ENCODE data around the gene INTS11. TPM values are rescaled to one million over a fixed set of nuclear protein-coding genes. Genes with fewer than 3 reads are reported as not detected.

INTS11 gene
- total RNA-seq, 1 experiment from 2014 or later = 139 TPM

GRCh38 chr1:1270813-1271212 lies 53.6 kb downstream of the INTS11 start:
- Histone ChIP-seq H4K8ac (replicated peaks; ENCODE audit: insufficient read length, low read depth, low read length) (no peak overlapping the region), H3K18ac (ENCODE audit: insufficient read length, low read depth, low read length) (no peak overlapping the region), H4K5ac (ENCODE audit: insufficient read length, low read depth, low read length) (no peak overlapping the region), H4K20me1 (ENCODE audit: control insufficient read depth, insufficient read depth, insufficient read length) (peaks cover 2% of the 10 kb centered on the region), H2AFZ (ENCODE audit: low read length) (no peak overlapping the region), H2AK5ac (ENCODE audit: insufficient read length, low read length) (no peak overlapping the region), H2BK15ac (ENCODE audit: low read depth, low read length) (no peak overlapping the region), H3T11ph (ENCODE audit: low read length) (no peak overlapping the region), H3K23me2 (ENCODE audit: insufficient read length, low read depth, low read length, poor library complexity, severe bottlenecking) (peaks cover 14% of the 10 kb centered on the region), H3K79me1 (ENCODE audit: insufficient read depth, low read depth, low read length, poor library complexity, severe bottlenecking) (peaks cover 21% of the 10 kb centered on the region), H3K56ac (ENCODE audit: insufficient read length, low read depth, low read length) (no peak overlapping the region), H2BK20ac (ENCODE audit: low read depth, low read length, poor library complexity, severe bottlenecking) (no peak overlapping the region), H2BK5ac (ENCODE audit: insufficient read length, low read length) (no peak overlapping the region), H2BK12ac (ENCODE audit: insufficient read length, low read depth, low read length) (no peak overlapping the region), H3K9me3 (ENCODE audit: control insufficient read depth, low read depth, low read length) (no peaks in the 10 kb centered on the region), H3K14ac (ENCODE audit: insufficient read depth, low read length) (no peak overlapping the region), H3K4me2 (ENCODE audit: insufficient read depth, insufficient read length, low read length) (no peak overlapping the region), H3K79me2 (ENCODE audit: insufficient read depth, low read length) (peaks cover 25% of the 10 kb centered on the region; the same call in 1 of the 2 replicates), H3K9ac (ENCODE audit: extremely low read depth, insufficient read length, low read length) (no peak overlapping the region), H3K27ac (ENCODE audit: insufficient read length, low read depth, low read length) (no peak overlapping the region), H3K4me1 (ENCODE audit: insufficient read depth, low read length) (peaks cover 5% of the 10 kb centered on the region; the same call in 1 of the 2 replicates), H4K91ac (ENCODE audit: insufficient read length, low read depth, low read length) (no peak overlapping the region), H3K27me3 (ENCODE audit: insufficient read depth, low read length) (no peaks in the 10 kb centered on the region), H3K4ac (ENCODE audit: low read depth, low read length) (no peak overlapping the region), H3K23ac (ENCODE audit: insufficient read length, low read depth, low read length) (no peak overlapping the region), H2BK120ac (ENCODE audit: low read depth, low read length, poor library complexity, severe bottlenecking) (no peak overlapping the region)
- peak overlapping the region in 2 of 3 experiments; percentile 64 to 93; a peak in 5 of 7 replicates for H3K27ac Mint-ChIP-seq
- peak overlapping the region; percentile 9 to 59; a peak in 2 of 5 replicates for H3K4me3 Mint-ChIP-seq
- peaks cover 28 to 32% of the 10 kb centered on the region in 2 experiments for H3K4me1 Mint-ChIP-seq
- no CpG with 5 or more reads among the region's 7 CpGs for WGBS (ENCODE audit: extremely low coverage, insufficient read length, low lambda C conversion rate)
- H3K9me3 Mint-ChIP-seq = no peaks in the 10 kb centered on the region; a peak in 1 of 5 replicates
- TF ChIP-seq CTCF (conservative IDR thresholded peaks at IDR 0.05) = no peak
- H3K36me3 Mint-ChIP-seq (ENCODE audit: insufficient read depth in 1 of 3, low read depth in 3 of 3) = peaks cover 25 to 44% (median 39%) of the 10 kb centered on the region in 3 experiments; a peak in 6 of 7 replicates
- H3K27me3 Mint-ChIP-seq (ENCODE audit: low read depth) = peaks cover 1% of the 10 kb centered on the region; the same call in 1 of the 2 replicates
- DNase-seq = no peak
